ENCODE results near the gene SEC62.

- TF ChIP-seq FOS (IDR thresholded peaks at IDR 0.05; ENCODE audit: extremely low read depth, insufficient read length) (no peak), ARNT (IDR thresholded peaks at IDR 0.05) (no peak), ZNF707 (CRISPR knock-in tag; conservative IDR thresholded peaks at IDR 0.05) (no peak), EHMT2 (IDR thresholded peaks at IDR 0.05) (no peak), BRF2 (IDR thresholded peaks at IDR 0.05; ENCODE audit: borderline replicate concordance, insufficient read depth, insufficient read length) (no peak), POLR2AphosphoS5 (IDR thresholded peaks at IDR 0.05; ENCODE audit: control insufficient read depth, insufficient read depth, low read depth, low read length) (no peak), MTA3 (IDR thresholded peaks at IDR 0.05; ENCODE audit: borderline replicate concordance) (no peak), CHCHD3 (CRISPR knock-in tag; IDR thresholded peaks at IDR 0.05) (no peak), MAZ (CRISPR knock-in tag; conservative IDR thresholded peaks at IDR 0.05 in 1 of 2, IDR thresholded peaks at IDR 0.05 in 1 of 2) (no peak), BRD9 (IDR thresholded peaks at IDR 0.05; ENCODE audit: low read depth, partially characterized antibody) (no peak), SIN3A (IDR thresholded peaks at IDR 0.05; ENCODE audit: borderline replicate concordance in 2 of 2, control insufficient read depth in 1 of 2, low read depth in 2 of 2, low read length in 2 of 2) (no peak), HDAC1 (IDR thresholded peaks at IDR 0.05) (no peak), ZNF766 (CRISPR knock-in tag; conservative IDR thresholded peaks at IDR 0.05) (no peak), CTCF (IDR thresholded peaks at IDR 0.05 in 2 of 3, conservative IDR thresholded peaks at IDR 0.05 in 1 of 3; ENCODE audit: insufficient read depth in 2 of 3, low read depth in 1 of 3, low read length in 3 of 3) (no peak)
These were observed 23.8 kb downstream of the SEC62 start for GRCh38 chr3:169990431-169990830.
